Measurements from ENCODE around the gene TWNK. TPM values are rescaled to one million over a fixed set of nuclear protein-coding genes. Genes with fewer than 3 reads are reported as not detected.

The TWNK gene
- total and polyA plus RNA-seq, 2 of the 4 experiments (the other 2 are of a cell fraction), result 7.7 to 8.8 TPM

GRCh38 chr10:100976906-100977305, 10.4 kb upstream of the TWNK start:
- no peak overlapping the region for H2BK15ac ChIP-seq (ENCODE audit: low read depth, low read length)
- H2BK120ac ChIP-seq (ENCODE audit: low read depth, low read length), result no peak overlapping the region
- H3K27ac ChIP-seq (ENCODE audit: insufficient read depth, low read length), result no peak overlapping the region
- DNase-seq (no peak), ATAC-seq (ENCODE audit: low read depth) (no peak)
- H3K9ac ChIP-seq (ENCODE audit: low read depth, low read length), result no peak overlapping the region
- H3K14ac ChIP-seq (replicated peaks; ENCODE audit: low read depth, low read length), result no peak overlapping the region
- H3K9me1 ChIP-seq (ENCODE audit: insufficient read depth, low read length), result peaks cover 4% of the 10 kb centered on the region; the same call in 1 of the 2 replicates
- no peak overlapping the region for H4K5ac ChIP-seq (ENCODE audit: low read depth, low read length)
- BruUV-seq (replicated peaks), result no TSS peak
- ChIA-PET POLR2A (ENCODE audit: unreplicated experiment) (no interaction called here), CTCF (no interaction called here)
- no peak overlapping the region for H3K4me2 ChIP-seq (ENCODE audit: low read depth, low read length)
- H3K79me1 ChIP-seq (ENCODE audit: low read depth in 1 of 2, low read length in 2 of 2), result no peaks in the 10 kb centered on the region
- no peaks in the 10 kb centered on the region; the same call in none of the 2 replicates for H4K20me1 ChIP-seq (ENCODE audit: insufficient read depth, low read length)
- H2AFZ ChIP-seq (replicated peaks; ENCODE audit: low read length, poor library complexity), result no peak overlapping the region
- intact Hi-C loops (cut with micrococcal nuclease) (no loop called here), in situ Hi-C loops (cut with MboI; ENCODE audit: low sequenced_read_pairs) (no loop called here), dilution Hi-C loops (cut with HindIII; ENCODE audit: low sequenced_read_pairs, unreplicated experiment) (no loop called here)
- H3K4me3 ChIP-seq (ENCODE audit: insufficient read depth, low read depth, low read length), result no peak overlapping the region
- H3K56ac ChIP-seq (ENCODE audit: extremely low read depth, insufficient read depth, low read length), result no peak overlapping the region
- no peak for TF ChIP-seq FOS (IDR thresholded peaks at IDR 0.05; ENCODE audit: low read depth, low read length)
- no peak for TF ChIP-seq CHD1 (IDR thresholded peaks at IDR 0.05; ENCODE audit: low read depth, low read length)
- no peak for TF ChIP-seq MXI1 (IDR thresholded peaks at IDR 0.05; ENCODE audit: borderline replicate concordance, low read depth, low read length)
- TF ChIP-seq MAFK (IDR thresholded peaks at IDR 0.05; ENCODE audit: low read depth, low read length), result no peak
- no peak for TF ChIP-seq USF2 (IDR thresholded peaks at IDR 0.05; ENCODE audit: low read depth, low read length)
- TF ChIP-seq SMC3 (IDR thresholded peaks at IDR 0.05; ENCODE audit: low read depth, low read length), result no peak
- TF ChIP-seq POLR2A (IDR thresholded peaks at IDR 0.05; ENCODE audit: low read depth, low read length), result no peak
- no peak for TF ChIP-seq NFE2L2 (IDR thresholded peaks at IDR 0.05; ENCODE audit: low read depth, low read length)
- no peak for TF ChIP-seq MAZ (IDR thresholded peaks at IDR 0.05; ENCODE audit: borderline replicate concordance, low read depth, low read length)
- TF ChIP-seq ELK1 (IDR thresholded peaks at IDR 0.05; ENCODE audit: borderline replicate concordance, low read depth, low read length), result no peak
- TF ChIP-seq RFX5 (IDR thresholded peaks at IDR 0.05; ENCODE audit: low read depth, low read length), result no peak
- no peak for TF ChIP-seq CEBPB (IDR thresholded peaks at IDR 0.05; ENCODE audit: low read depth, low read length)
- no peaks in the 10 kb centered on the region for H3K4me1 ChIP-seq (ENCODE audit: control insufficient read depth, insufficient read depth, low read length)
- H2AK9ac ChIP-seq (replicated peaks; ENCODE audit: low read depth, low read length, poor library complexity), result no peak overlapping the region
- no peaks in the 10 kb centered on the region for H3K9me3 ChIP-seq (ENCODE audit: control insufficient read depth, insufficient read depth, low read length)
- H2AK5ac ChIP-seq (ENCODE audit: low read depth, low read length), result no peak overlapping the region
- no peak overlapping the region for H3K23ac ChIP-seq (ENCODE audit: low read depth, low read length)
- H3K27me3 ChIP-seq (ENCODE audit: control insufficient read depth, insufficient read depth, low read length), result no peaks in the 10 kb centered on the region
- no peak overlapping the region for H4K8ac ChIP-seq (ENCODE audit: low read depth in 2 of 2, low read length in 2 of 2)
- H2BK20ac ChIP-seq (ENCODE audit: low read depth, low read length), result no peak overlapping the region
- no peak overlapping the region for H3K4ac ChIP-seq (ENCODE audit: low read depth, low read length)
- no peak overlapping the region for H4K91ac ChIP-seq (ENCODE audit: insufficient read depth, low read depth, low read length)
- no peak overlapping the region for H2BK5ac ChIP-seq (ENCODE audit: low read depth, low read length, poor library complexity, severe bottlenecking)
- 92% methylated on average over 2 of the region's 3 CpGs; no CpG with 5 or more reads in 1 of the 2 experiments for WGBS, 2 experiments (ENCODE audit: extremely low coverage in 2 of 2, insufficient read length in 1 of 2)
- H3K36me3 ChIP-seq (ENCODE audit: control insufficient read depth, insufficient read depth, low read length), result peaks cover 25% of the 10 kb centered on the region
- no peak overlapping the region for H3K18ac ChIP-seq (ENCODE audit: low read depth, low read length)
